Endothelial cell of umbilical vein (primary cell): ENCODE data around the gene GOLPH3. TPM values are rescaled to one million over a fixed set of nuclear protein-coding genes. Genes with fewer than 3 reads are reported as not detected.

Source experiments
- BruUV-seq: library from RNA; stranded (reverse); fragments of 400-500 nt; replicated peaks from 2 replicates; lab custom pipeline; 2021; lab: Mats Ljungman, UMichigan
- CTCF ChIA-PET: fragments of 300-600, 350-600 bp; sonication (Branson Sonifier 250); formaldehyde crosslinking; loops from one replicate; lab custom pipeline; 2021; ENCODE audit warnings: antibody characterized with exemption, inconsistent platforms; lab: Charles Lee
- POLR2A ChIA-PET: fragments of 300-600, 350-600 bp; sonication (Branson Sonifier 250); formaldehyde crosslinking; loops from one replicate; lab custom pipeline; 2021; ENCODE audit warnings: antibody characterized with exemption, inconsistent platforms; lab: Charles Lee
- DNase-seq: peaks from one replicate; pipeline ENCODE4 v3.0.0-alpha.2; 2011; ENCODE audit warnings: low read depth, low spot score
- FAIRE-seq: peaks from 2 replicates; lab custom pipeline; 2011; peaks lifted over from hg19 to GRCh38; lab: Jason Lieb, UNC
- H2AFZ ChIP-seq: 2 replicates; pipeline ENCODE4 v1.6.0; 2012; ENCODE audit warnings: low read depth, low read length, control low read depth, inconsistent platforms
- H3K27ac ChIP-seq: 2 replicates; pipeline ENCODE4 v1.5.1; 2011; ENCODE audit warnings: low read depth, mild to moderate bottlenecking, control low read depth, low read length, moderate library complexity; ENCODE audit not compliant: insufficient read depth
- H3K27me3 ChIP-seq, 2 experiments: 2 replicates each; pipeline versions ENCODE4 v1.6.0 to v1.6.1; 2011; ENCODE audit warnings: low read length in 2 of 2, mixed read lengths in 1 of 2; ENCODE audit not compliant: control insufficient read depth in 2 of 2, insufficient read depth in 2 of 2
- H3K36me3 ChIP-seq, 2 experiments: 2 replicates in 1 of 2; 3 replicates in 1 of 2; pipeline ENCODE4 v1.5.1; 2011; ENCODE audit warnings: low read length in 2 of 2, mild to moderate bottlenecking in 1 of 2, moderate library complexity in 1 of 2; ENCODE audit not compliant: control insufficient read depth in 2 of 2, insufficient read depth in 2 of 2; ENCODE audit errors: extremely low read depth in 1 of 2
- H3K4me1 ChIP-seq: 3 replicates; pipeline ENCODE4 v1.5.1; 2011; ENCODE audit warnings: mild to moderate bottlenecking, low read length; ENCODE audit not compliant: control insufficient read depth, insufficient read depth; ENCODE audit errors: extremely low read depth
- H3K4me2 ChIP-seq: 2 replicates; pipeline ENCODE4 v1.6.1; 2011; ENCODE audit warnings: low read length, control low read depth, mixed read lengths; ENCODE audit not compliant: insufficient read depth
- H3K4me3 ChIP-seq, 3 experiments: fragments of 200-600 bp in 1 of 3; sonication (generic), shearing (Covaris generic) in 1 of 3; replicated peaks in 1 of 3; 2 replicates each; pipeline ENCODE4 v1.5.1; 2011 to 2016; ENCODE audit warnings: control low read depth in 3 of 3, low read length in 3 of 3, mild to moderate bottlenecking in 2 of 3, inconsistent platforms in 1 of 3, low read depth in 1 of 3, moderate library complexity in 1 of 3; ENCODE audit not compliant: insufficient read depth in 1 of 3
- H3K79me2 ChIP-seq: 2 replicates; pipeline ENCODE4 v1.6.0; 2012; ENCODE audit warnings: low read length, inconsistent platforms; ENCODE audit not compliant: control insufficient read depth, insufficient read depth
- H3K9ac ChIP-seq: replicated peaks from 2 replicates; pipeline ENCODE3; 2011; ENCODE audit warnings: low read length, control low read depth; ENCODE audit not compliant: insufficient read depth; ENCODE audit errors: extremely low read depth
- H3K9me1 ChIP-seq: replicated peaks from 3 replicates; pipeline ENCODE4 v1.6.0; 2011; ENCODE audit warnings: mild to moderate bottlenecking, low read length; ENCODE audit not compliant: control insufficient read depth, insufficient read depth; ENCODE audit errors: extremely low read depth
- H3K9me3 ChIP-seq: replicated peaks from 2 replicates; pipeline ENCODE4 v1.5.1; 2012; ENCODE audit warnings: low read length, inconsistent platforms; ENCODE audit not compliant: control insufficient read depth, insufficient read depth
- H4K20me1 ChIP-seq: replicated peaks from 2 replicates; pipeline ENCODE3; 2011; ENCODE audit warnings: mild to moderate bottlenecking, low read length; ENCODE audit not compliant: control insufficient read depth, insufficient read depth; ENCODE audit errors: extremely low read depth
- CTCF ChIP-seq, 2 donors: IDR thresholded peaks; 1 replicate in 1 of 2; 2 replicates in 1 of 2; pipeline ENCODE4 v1.5.1; 2011; ENCODE audit warnings: low read length in 2 of 2, mild to moderate bottlenecking in 2 of 2, moderate library complexity in 2 of 2, control low read depth in 1 of 2, inconsistent platforms in 1 of 2, low read depth in 1 of 2; ENCODE audit not compliant: insufficient read depth in 1 of 2; ENCODE audit errors: extremely low read depth in 1 of 2
- EZH2 ChIP-seq: IDR thresholded peaks from 2 replicates; pipeline ENCODE4 v1.6.1; 2012; ENCODE audit warnings: borderline replicate concordance, low read depth, mild to moderate bottlenecking, moderate library complexity, low read length, inconsistent platforms; ENCODE audit not compliant: severe bottlenecking
- FOS ChIP-seq: IDR thresholded peaks from 2 replicates; pipeline ENCODE4 v1.6.1; 2011; ENCODE audit warnings: mild to moderate bottlenecking, low read length, moderate library complexity, borderline replicate concordance; ENCODE audit not compliant: insufficient read depth
- GATA2 ChIP-seq: IDR thresholded peaks from 2 replicates; pipeline ENCODE4 v1.7.0; 2011; ENCODE audit warnings: low read depth, mild to moderate bottlenecking, moderate library complexity, mixed read lengths, low read length; ENCODE audit not compliant: insufficient read length, insufficient read depth
- JUN ChIP-seq: IDR thresholded peaks from 2 replicates; pipeline ENCODE4 v1.6.1; 2011; ENCODE audit warnings: borderline replicate concordance, low read depth; ENCODE audit not compliant: insufficient read length, insufficient read depth
- MAX ChIP-seq: IDR thresholded peaks from 2 replicates; pipeline ENCODE4 v1.6.1; 2011; ENCODE audit not compliant: insufficient read depth, insufficient read length
- MYC ChIP-seq: IDR thresholded peaks from one replicate; pipeline ENCODE4 v1.6.1; 2011; ENCODE audit warnings: mild to moderate bottlenecking, low read depth, low read length
- POLR2A ChIP-seq: IDR thresholded peaks from 2 replicates; pipeline ENCODE4 v1.6.1; 2012; ENCODE audit warnings: low read depth, mild to moderate bottlenecking, control low read depth, low read length
- POLR2AphosphoS5 ChIP-seq: IDR thresholded peaks from 2 replicates; pipeline ENCODE4 v1.6.1; 2012; ENCODE audit warnings: low read depth, mild to moderate bottlenecking, control low read depth, low read length, moderate library complexity; ENCODE audit not compliant: insufficient read depth
- dilution Hi-C: fragments of 300-500 bp; cut with MboI; formaldehyde crosslinking; loops from one replicate; pipeline ENCODE4 v1.15.0; 2019; ENCODE audit warnings: low sequenced_read_pairs; ENCODE audit not compliant: extremely low pct_ligation_motif_present
- intact Hi-C: fragments of 100-400 bp; cut with micrococcal nuclease; formaldehyde crosslinking; loops from one replicate; pipeline ENCODE4 v1.10.0; 2022
- polyA plus RNA-seq, 4 experiments: library from polyadenylated mRNA; depleted of rRNA in 3 of 4; stranded (reverse) in 3 of 4; unstranded in 1 of 4; fragments of >200 nt; gene quantifications; 2 replicates each; pipeline versions ENCODE4 v1.2.1 to v1.2.3, GENCODE V29; 2011 to 2012; ENCODE audit warnings: missing spikeins in 1 of 4
- total RNA-seq: library from RNA; stranded (reverse); gene quantifications from 2 replicates; pipeline ENCODE4 v1.2.3, GENCODE V29; 2021

The GOLPH3 gene
- total and polyA plus RNA-seq, 2 donors (not counting 3 experiments of a cell fraction or from before 2014, with no cell fraction given), result 38.1 to 70.2 TPM

GRCh38 chr5:32108167-32108566 lies 66.0 kb downstream of the GOLPH3 start:
- Histone ChIP-seq H3K27ac (no peak overlapping the region), H3K4me2 (no peak overlapping the region), H3K27me3 (no peaks in the 10 kb centered on the region), H3K36me3 (peaks cover 15 to 21% of the 10 kb centered on the region in 2 experiments), H3K9ac (no peak overlapping the region), H3K9me1 (no peaks in the 10 kb centered on the region), H2AFZ (no peak overlapping the region), H4K20me1 (no peaks in the 10 kb centered on the region), H3K9me3 (no peaks in the 10 kb centered on the region), H3K79me2 (peaks cover 4% of the 10 kb centered on the region), H3K4me1 (peaks cover 13% of the 10 kb centered on the region), H3K4me3 (no peak overlapping the region)
- FAIRE-seq (no peak), DNase-seq (no peak)
- ChIA-PET CTCF (interaction anchor here (1.5 to 2.6 kb wide), 2 partner anchors 9 to 15 kb away, joined by 7 to 9 read pairs; no protein-coding TSS in a partner anchor), POLR2A (no interaction called here)
- intact Hi-C loops (no loop called here), dilution Hi-C loops (no loop called here)
- BruUV-seq, result no TSS peak
- TF ChIP-seq CTCF (IDR thresholded peaks at IDR 0.05; ENCODE audit: extremely low read depth in 1 of 2, insufficient read depth in 1 of 2, low read depth in 1 of 2, low read length in 2 of 2) (no peak), GATA2 (no peak), MYC (no peak), MAX (no peak), POLR2AphosphoS5 (no peak), POLR2A (no peak), JUN (no peak), EZH2 (no peak), FOS (no peak)
